Activated CD8-positive, alpha-beta T cell treated with anti-CD3 and anti-CD28 coated beads, Interleukin-2, amount 10 ng/mL, durations not matched to agents 7 days and 5 days (primary cell): ENCODE results near the gene PINK1. TPM values are rescaled to one million over a fixed set of nuclear protein-coding genes. Genes with fewer than 3 reads are reported as not detected.
A peak's percentile ranks its signal among the peaks of the same experiment; 100 is the strongest.

Experiments used
- ATAC-seq: fragments of 150-1000 bp; cut with Tn5 transposase; one replicate; pipeline ENCODE4 v1.10.0; 2021; ENCODE audit warnings: moderate library complexity
- CTCF ChIA-PET: fragments of 350-600 bp; sonication (Branson Sonifier 250); formaldehyde crosslinking; loops from one replicate; lab custom pipeline; 2021; ENCODE audit warnings: antibody characterized with exemption; lab: Charles Lee
- POLR2A ChIA-PET: fragments of 350-600 bp; sonication (Branson Sonifier 250); formaldehyde crosslinking; loops from one replicate; lab custom pipeline; 2021; ENCODE audit warnings: antibody characterized with exemption; lab: Charles Lee
- DNase-seq: peaks from one replicate; pipeline ENCODE4 v3.0.0-alpha.2; 2020
- H3K27ac Mint-ChIP-seq: one replicate; pipeline ENCODE4 v1.8.0; 2021; ENCODE audit warnings: mild to moderate bottlenecking, mixed read lengths
- H3K27me3 Mint-ChIP-seq: one replicate; pipeline ENCODE4 v1.8.0; 2021; ENCODE audit warnings: low read depth, mixed read lengths
- H3K36me3 Mint-ChIP-seq: one replicate; pipeline ENCODE4 v1.8.0; 2021; ENCODE audit warnings: low read depth, mixed read lengths
- H3K4me1 Mint-ChIP-seq: one replicate; pipeline ENCODE4 v1.8.0; 2021; ENCODE audit warnings: low read depth, mixed read lengths
- H3K4me3 Mint-ChIP-seq: one replicate; pipeline ENCODE4 v1.8.0; 2021; ENCODE audit warnings: mild to moderate bottlenecking, mixed read lengths
- H3K9me3 Mint-ChIP-seq: one replicate; pipeline ENCODE4 v1.8.0; 2022; ENCODE audit warnings: mixed read lengths; ENCODE audit not compliant: insufficient read depth
- total RNA-seq, 2 experiments: library from RNA; stranded (reverse); gene quantifications; one replicate each; pipeline ENCODE4 v1.2.3, GENCODE V29; 2021

The PINK1 gene
- total RNA-seq, 2 experiments from 2014 or later, result 3.3 to 3.6 TPM

DNA sequence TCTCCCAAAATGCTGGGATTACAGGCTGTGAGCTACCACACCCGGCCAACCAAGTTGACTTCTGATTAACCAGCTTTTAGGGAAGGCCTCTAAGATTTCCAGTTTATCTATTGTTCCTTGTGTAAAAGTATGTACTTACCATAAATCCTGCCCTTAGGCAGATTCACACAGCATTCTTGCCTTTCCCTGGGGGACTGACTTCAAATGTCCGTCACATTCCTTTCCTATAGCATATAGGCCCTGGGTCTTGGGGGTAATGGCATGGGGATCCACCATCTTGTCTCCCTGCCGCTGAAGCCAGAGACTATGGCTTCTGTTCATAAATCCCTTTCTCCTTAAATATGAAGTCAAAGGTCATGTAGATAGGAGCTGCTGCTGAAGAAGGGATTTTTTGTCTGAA, 872 bp upstream of the PINK1 start:
- ATAC-seq (no peak), DNase-seq (no peak)
- peak overlapping the region; percentile 70 for H3K4me3 Mint-ChIP-seq
- H3K27me3 Mint-ChIP-seq, result peaks cover 6% of the 10 kb centered on the region
- no peaks in the 10 kb centered on the region for H3K9me3 Mint-ChIP-seq
- no peaks in the 10 kb centered on the region for H3K36me3 Mint-ChIP-seq
- POLR2A ChIA-PET, result no interaction called here
- no peak overlapping the region for H3K27ac Mint-ChIP-seq
- CTCF ChIA-PET, result interaction anchor here (0.7 to 4.7 kb wide), 13 partner anchors 10 to 137 kb away, joined by 3 to 58 read pairs (median 4); partner anchors contain the start of genes DDOST and MUL1
- peaks cover 10% of the 10 kb centered on the region for H3K4me1 Mint-ChIP-seq

- ChIA-PET CTCF (interaction anchor here (0.6 to 4.7 kb wide), 33 partner anchors 8 to 752 kb away, joined by 3 to 58 read pairs (median 4); partner anchors contain the start of genes CDA, DDOST, MUL1 and OTUD3), POLR2A (interaction anchor here (0.6 to 2.3 kb wide), 6 partner anchors 10 to 1391 kb away, joined by 3 to 6 read pairs (median 4); partner anchors contain the start of gene HP1BP3)
- peak overlapping the region; percentile 34 for H3K27ac Mint-ChIP-seq
- ATAC-seq (peak; percentile 21), DNase-seq (peak; percentile 42)
- H3K27me3 Mint-ChIP-seq, result peaks cover 2% of the 10 kb centered on the region
- no peaks in the 10 kb centered on the region for H3K36me3 Mint-ChIP-seq
- H3K9me3 Mint-ChIP-seq, result no peaks in the 10 kb centered on the region
- H3K4me3 Mint-ChIP-seq, result peak overlapping the region; percentile 80
- H3K4me1 Mint-ChIP-seq, result peaks cover 10% of the 10 kb centered on the region
These were observed 871 bp downstream of the PINK1 start for GRCh38 chr1:20634065-20634593.

DNA sequence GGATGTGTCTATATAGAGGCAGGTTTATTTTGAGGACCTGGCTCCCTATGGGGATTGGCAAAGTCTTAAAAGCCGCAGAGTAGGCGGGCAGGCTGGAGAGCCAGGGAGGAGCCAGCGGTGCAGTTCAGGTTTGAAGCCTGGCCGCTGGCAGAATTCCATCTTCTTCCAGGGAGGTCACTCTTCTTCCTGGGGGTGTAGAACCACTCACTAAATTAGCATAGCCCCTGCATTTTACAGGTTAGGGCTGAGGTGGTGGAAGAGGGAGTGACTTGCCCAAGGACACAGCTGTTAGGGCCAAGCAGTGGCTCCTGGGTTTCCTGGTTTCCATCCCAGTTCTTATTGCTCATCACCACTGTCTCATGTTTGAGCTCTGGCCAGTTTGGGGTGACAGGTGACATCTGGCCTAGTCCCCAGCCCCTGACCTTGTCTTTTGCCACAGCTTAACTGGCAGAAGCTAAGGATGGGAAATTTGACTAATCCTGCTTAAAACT, 1.4 kb downstream of the PINK1 start:
- H3K27me3 Mint-ChIP-seq, result peaks cover 2% of the 10 kb centered on the region
- H3K9me3 Mint-ChIP-seq, result no peaks in the 10 kb centered on the region
- H3K4me1 Mint-ChIP-seq, result peaks cover 10% of the 10 kb centered on the region
- DNase-seq, result peak; percentile 33
- H3K36me3 Mint-ChIP-seq, result no peaks in the 10 kb centered on the region
- ChIA-PET POLR2A (interaction anchor here (2.3 kb wide), 1 partner anchor 152 kb away, joined by 6 read pairs; the partner anchor contains the start of gene HP1BP3), CTCF (interaction anchor here (0.6 to 4.7 kb wide), 13 partner anchors 11 to 752 kb away, joined by 3 to 58 read pairs (median 6); partner anchors contain the start of genes DDOST, MUL1 and OTUD3)
- H3K27ac Mint-ChIP-seq, result no peak overlapping the region
- H3K4me3 Mint-ChIP-seq, result peak overlapping the region; percentile 80
- ATAC-seq, result peak; percentile 53

DNA sequence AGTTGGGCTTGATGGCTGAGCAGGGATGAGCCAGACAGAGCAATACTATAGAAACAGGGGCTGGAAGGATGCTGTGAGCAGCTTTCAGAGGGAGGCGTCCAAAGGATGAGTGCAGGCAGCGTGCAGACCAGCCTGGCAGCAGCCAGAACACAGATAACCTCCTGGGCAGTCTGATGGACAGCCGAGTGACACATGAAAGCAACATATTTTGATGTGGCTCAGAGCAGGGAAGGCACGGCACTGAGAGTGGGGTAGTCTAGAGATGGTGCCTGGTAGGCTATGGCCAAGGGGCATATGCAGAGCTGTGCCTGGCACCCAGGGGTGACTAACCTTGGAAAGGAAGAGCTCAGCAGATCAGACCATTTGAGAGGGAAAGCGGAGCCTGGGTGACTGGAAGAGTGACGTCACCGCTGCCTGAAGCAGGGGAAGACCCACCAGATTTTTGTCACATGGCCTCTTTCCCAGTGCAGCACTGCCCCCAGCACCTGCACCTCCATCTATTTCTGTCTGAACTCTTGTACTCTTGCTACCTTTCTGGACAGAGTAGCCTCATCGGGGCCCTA, 3.6 kb downstream of the PINK1 start:
- CTCF ChIA-PET, result interaction anchor here (1.7 kb wide), 1 partner anchor 115 kb away, joined by 4 read pairs; no protein-coding TSS in a partner anchor
- Mint-ChIP-seq H3K4me3 (no peak overlapping the region), H3K36me3 (no peaks in the 10 kb centered on the region), H3K4me1 (peaks cover 10% of the 10 kb centered on the region), H3K27ac (no peak overlapping the region), H3K9me3 (no peaks in the 10 kb centered on the region), H3K27me3 (no peaks in the 10 kb centered on the region)
- DNase-seq (no peak), ATAC-seq (no peak)
- POLR2A ChIA-PET, result interaction anchor here (1.9 kb wide), 1 partner anchor 24 kb away, joined by 5 read pairs; no protein-coding TSS in a partner anchor

DNA sequence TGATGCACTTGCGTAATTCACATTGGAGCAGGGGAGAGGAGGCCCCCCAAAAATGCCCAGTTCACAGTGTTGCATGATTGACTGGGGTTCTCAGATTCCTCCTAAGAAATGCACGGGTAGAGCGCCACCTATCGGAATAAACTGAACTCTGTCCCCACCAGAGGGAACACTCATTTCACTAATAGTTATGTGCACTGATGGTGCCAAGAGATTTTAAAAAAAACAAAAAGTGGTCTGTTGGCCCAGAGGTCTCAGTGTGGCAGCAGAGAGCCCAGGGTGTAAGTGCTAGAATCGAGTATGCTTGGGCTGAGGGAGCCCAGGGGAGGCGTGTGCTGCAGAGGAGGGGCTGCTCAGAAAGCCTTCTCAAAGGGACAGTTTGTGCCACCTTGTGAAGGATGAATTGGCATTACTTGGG, 6.9 kb downstream of the PINK1 start:
- DNase-seq (peak; percentile 76), ATAC-seq (peak; percentile 76)
- Mint-ChIP-seq H3K27ac (no peak overlapping the region), H3K36me3 (no peaks in the 10 kb centered on the region), H3K4me1 (no peaks in the 10 kb centered on the region), H3K4me3 (no peak overlapping the region), H3K9me3 (no peaks in the 10 kb centered on the region), H3K27me3 (no peaks in the 10 kb centered on the region)
- CTCF ChIA-PET, result interaction anchor here (1.1 to 1.9 kb wide), 3 partner anchors 10 to 65 kb away, joined by 3 to 5 read pairs (median 5); partner anchors contain the start of gene DDOST
- POLR2A ChIA-PET, result no interaction called here

GRCh38 chr1:20641975-20642374, 8.7 kb downstream of the PINK1 start:
- no peak overlapping the region for H3K27ac Mint-ChIP-seq
- ChIA-PET CTCF (interaction anchor here (1.8 to 2.9 kb wide), 2 partner anchors 9 to 120 kb away, joined by 6 to 11 read pairs; partner anchors contain the start of gene PINK1), POLR2A (interaction anchor here (0.6 to 1.2 kb wide), 2 partner anchors 9 to 93 kb away, joined by 3 to 4 read pairs; no protein-coding TSS in a partner anchor)
- no peak overlapping the region for H3K4me3 Mint-ChIP-seq
- H3K27me3 Mint-ChIP-seq, result no peaks in the 10 kb centered on the region
- no peak for DNase-seq
- no peaks in the 10 kb centered on the region for H3K36me3 Mint-ChIP-seq
- H3K9me3 Mint-ChIP-seq, result no peaks in the 10 kb centered on the region
- H3K4me1 Mint-ChIP-seq, result no peaks in the 10 kb centered on the region
- no peak for ATAC-seq

DNA sequence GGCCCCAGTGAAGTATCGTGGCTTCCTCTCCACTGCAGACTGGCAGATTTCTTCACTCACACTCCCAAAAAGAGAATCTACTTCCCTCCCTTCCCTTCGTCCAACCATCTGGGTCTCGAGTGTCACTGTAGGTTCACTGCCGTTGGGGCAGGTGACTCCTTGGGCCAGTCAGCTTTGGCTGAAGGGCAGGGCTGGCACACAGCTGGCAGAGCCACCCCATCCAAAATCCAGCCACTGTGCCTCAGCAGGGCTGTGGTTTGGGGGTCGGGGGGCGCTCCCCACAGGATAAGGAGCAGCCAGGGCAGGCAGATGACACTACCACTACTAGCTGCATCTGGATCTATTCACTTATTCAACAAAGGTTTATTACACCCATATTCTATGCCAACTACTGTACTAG, 9.8 kb downstream of the PINK1 start:
- no peaks in the 10 kb centered on the region for H3K4me1 Mint-ChIP-seq
- ATAC-seq, result no peak
- H3K9me3 Mint-ChIP-seq, result no peaks in the 10 kb centered on the region
- ChIA-PET CTCF (interaction anchor here (2.9 kb wide), 1 partner anchor 10 kb away, joined by 11 read pairs; the partner anchor contains the start of gene PINK1), POLR2A (no interaction called here)
- H3K27me3 Mint-ChIP-seq, result no peaks in the 10 kb centered on the region
- no peaks in the 10 kb centered on the region for H3K36me3 Mint-ChIP-seq
- H3K27ac Mint-ChIP-seq, result no peak overlapping the region
- no peak overlapping the region for H3K4me3 Mint-ChIP-seq
- DNase-seq, result no peak

DNA sequence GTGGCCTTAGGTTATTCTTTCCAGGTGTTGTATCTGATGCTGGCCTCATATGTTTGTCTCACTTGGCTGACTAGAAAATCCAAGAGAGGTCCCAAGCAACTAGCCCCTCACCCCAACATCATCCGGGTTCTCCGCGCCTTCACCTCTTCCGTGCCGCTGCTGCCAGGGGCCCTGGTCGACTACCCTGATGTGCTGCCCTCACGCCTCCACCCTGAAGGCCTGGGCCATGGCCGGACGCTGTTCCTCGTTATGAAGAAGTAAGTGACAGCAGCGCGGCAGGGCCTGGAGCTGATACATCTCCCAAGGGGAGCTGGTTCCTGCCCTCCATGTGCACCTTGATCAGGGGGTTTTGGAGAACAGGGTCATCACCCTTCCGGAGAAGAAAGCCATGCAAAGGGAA, 11.2 kb downstream of the PINK1 start:
- CTCF ChIA-PET, result no interaction called here
- Mint-ChIP-seq H3K4me1 (no peaks in the 10 kb centered on the region), H3K9me3 (no peaks in the 10 kb centered on the region), H3K4me3 (no peak overlapping the region), H3K27me3 (no peaks in the 10 kb centered on the region), H3K36me3 (peaks cover 5% of the 10 kb centered on the region), H3K27ac (no peak overlapping the region)
- ATAC-seq (no peak), DNase-seq (no peak)
- POLR2A ChIA-PET, result no interaction called here

- no peak overlapping the region for H3K27ac Mint-ChIP-seq
- H3K4me1 Mint-ChIP-seq, result no peaks in the 10 kb centered on the region
These were observed 12.2 kb downstream of the PINK1 start for GRCh38 chr1:20645414-20645813.

GRCh38 chr1:20648438-20648837, 15.2 kb downstream of the PINK1 start:
- no peaks in the 10 kb centered on the region for H3K4me1 Mint-ChIP-seq
- H3K27ac Mint-ChIP-seq, result no peak overlapping the region
- H3K4me3 Mint-ChIP-seq, result no peak overlapping the region
- POLR2A ChIA-PET, result no interaction called here
- CTCF ChIA-PET, result interaction anchor here (0.8 kb wide), 1 partner anchor 16 kb away, joined by 3 read pairs; no protein-coding TSS in a partner anchor
- H3K27me3 Mint-ChIP-seq, result no peaks in the 10 kb centered on the region
- no peaks in the 10 kb centered on the region for H3K9me3 Mint-ChIP-seq
- DNase-seq (no peak), ATAC-seq (no peak)
- H3K36me3 Mint-ChIP-seq, result peaks cover 40% of the 10 kb centered on the region

More at GRCh38 chr1:20645414-20645813, 12.2 kb downstream of the PINK1 start:
- H3K9me3 Mint-ChIP-seq, result no peaks in the 10 kb centered on the region
- peaks cover 13% of the 10 kb centered on the region for H3K36me3 Mint-ChIP-seq
- ChIA-PET CTCF (interaction anchor here (1.5 to 2.0 kb wide), 2 partner anchors 10 to 16 kb away, joined by 4 to 5 read pairs; partner anchors contain the start of gene DDOST), POLR2A (interaction anchor here (0.7 kb wide), 1 partner anchor 107 kb away, joined by 3 read pairs; no protein-coding TSS in a partner anchor)
- DNase-seq (no peak), ATAC-seq (no peak)
- no peaks in the 10 kb centered on the region for H3K27me3 Mint-ChIP-seq
- no peak overlapping the region for H3K4me3 Mint-ChIP-seq

GRCh38 chr1:20648946-20649345, 15.7 kb downstream of the PINK1 start:
- Mint-ChIP-seq H3K27me3 (no peaks in the 10 kb centered on the region), H3K4me1 (no peaks in the 10 kb centered on the region), H3K27ac (no peak overlapping the region), H3K4me3 (no peak overlapping the region), H3K36me3 (peaks cover 45% of the 10 kb centered on the region), H3K9me3 (no peaks in the 10 kb centered on the region)
- ChIA-PET POLR2A (no interaction called here), CTCF (interaction anchor here (1.1 kb wide), 1 partner anchor 16 kb away, joined by 4 read pairs; the partner anchor contains the start of gene PINK1)
- ATAC-seq (no peak), DNase-seq (no peak)
